ENCODE data around the gene CCDC85C.

GRCh38 chr14:99459481-99460100 is 144.4 kb downstream of the CCDC85C start:
- TF ChIP-seq CTCF (IDR thresholded peaks at IDR 0.05; ENCODE audit: insufficient read depth, low read depth, low read length) (no peak), EZH2 (IDR thresholded peaks at IDR 0.05; ENCODE audit: insufficient read depth, low read length) (no peak)
